ENCODE results near the gene KCNJ14.

Gene KCNJ14

DNA sequence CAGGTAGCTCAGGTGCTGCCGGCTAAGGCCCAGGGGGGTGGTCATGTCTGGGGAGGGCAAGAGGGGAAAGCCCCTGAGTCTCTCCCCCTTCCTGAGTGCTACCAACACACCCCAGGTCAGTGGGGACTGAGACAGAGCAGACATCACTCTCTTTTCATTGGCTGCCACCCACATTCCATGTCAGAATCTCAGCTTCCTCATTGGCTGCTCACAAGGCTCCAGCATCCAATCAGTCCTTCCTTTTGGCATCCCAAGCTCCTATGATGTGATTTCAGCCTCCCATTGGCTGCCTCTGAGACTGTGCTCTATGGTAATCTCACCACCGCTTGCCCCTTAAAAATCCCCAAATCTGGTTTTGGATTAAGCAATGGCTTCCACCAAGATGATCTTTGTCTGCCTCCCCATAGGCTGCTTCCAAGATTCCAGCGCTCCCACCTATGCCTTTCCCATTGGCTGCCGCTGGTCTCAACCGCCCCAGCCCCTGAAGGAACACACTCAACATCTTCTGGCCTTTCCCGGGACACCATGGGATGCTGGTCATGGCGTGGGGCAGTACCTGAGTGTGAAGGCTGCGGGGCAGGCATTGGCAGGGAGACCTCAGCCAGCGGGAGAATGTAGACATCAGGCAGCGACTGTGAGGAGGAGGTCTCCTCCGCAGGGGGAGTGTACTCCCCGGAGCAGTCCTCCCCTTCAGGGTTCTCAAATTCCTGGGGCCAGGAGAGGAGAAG is 54.3 kb downstream of the KCNJ14 start:
- DNase-seq: peak in 1 of 2 experiments; percentile 17

DNA sequence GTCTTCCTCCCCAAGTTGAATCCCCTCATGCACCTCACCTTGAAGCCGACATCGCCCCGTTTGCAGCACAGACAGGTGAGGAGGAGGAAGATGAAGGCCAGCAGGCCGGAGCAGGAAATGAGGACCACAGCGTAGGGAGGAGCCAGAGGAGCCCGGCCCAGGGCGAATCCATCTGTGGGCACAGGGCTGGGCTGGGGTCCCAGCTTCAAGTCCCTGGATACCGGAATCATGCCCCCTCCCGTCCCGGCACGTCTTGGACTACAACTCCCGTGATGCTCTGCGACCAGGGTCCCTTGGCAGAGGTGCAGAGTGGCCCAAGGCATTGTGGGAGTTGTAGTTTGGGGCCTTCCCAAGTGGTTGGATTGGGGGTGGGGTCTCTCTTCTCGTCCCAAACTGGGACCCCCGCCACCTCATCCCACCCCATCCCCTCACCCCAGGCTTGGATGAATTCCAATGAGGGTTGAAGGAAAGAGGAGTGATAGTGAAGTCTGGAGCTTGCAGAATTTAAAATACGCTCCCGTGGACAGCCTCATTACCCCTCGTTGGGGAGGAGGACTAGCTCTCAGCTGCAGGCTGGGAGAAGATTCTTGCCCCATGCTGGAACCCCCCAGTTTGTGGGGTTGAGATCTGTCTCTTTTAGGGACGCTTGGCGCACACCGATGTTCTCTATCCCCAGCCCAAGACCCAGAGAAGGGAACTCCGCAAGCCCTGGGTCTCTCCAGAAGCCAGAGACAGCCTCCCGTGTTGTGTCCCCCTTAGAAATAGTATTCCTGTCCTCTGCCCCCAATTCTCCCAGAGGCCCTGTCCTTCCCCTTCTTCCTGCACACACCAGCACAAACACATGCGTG is 55.3 kb downstream of the KCNJ14 start:
- peak; percentile 16 to 72 for DNase-seq

DNA sequence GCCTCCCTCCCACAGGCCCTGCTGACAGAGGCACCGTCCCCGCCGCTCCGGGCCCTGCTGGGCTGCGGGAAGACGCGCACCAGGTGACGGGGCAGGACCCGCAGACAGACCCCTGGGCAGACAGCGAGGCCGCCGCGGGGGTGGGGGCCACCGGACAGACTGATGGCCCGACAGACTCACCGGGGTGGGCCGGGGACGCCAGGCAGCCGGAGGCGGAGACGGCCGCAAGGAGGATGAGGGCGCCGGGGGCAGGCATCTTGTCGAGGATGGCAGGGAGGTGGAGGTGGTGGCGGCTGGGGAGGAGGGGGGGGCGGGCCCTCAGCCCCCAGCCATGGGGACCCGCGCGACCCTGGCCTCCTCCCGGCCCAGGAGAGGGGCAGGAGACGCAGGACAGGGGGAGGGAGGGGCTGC is 56.0 kb downstream of the KCNJ14 start:
- no peak for DNase-seq

DNA sequence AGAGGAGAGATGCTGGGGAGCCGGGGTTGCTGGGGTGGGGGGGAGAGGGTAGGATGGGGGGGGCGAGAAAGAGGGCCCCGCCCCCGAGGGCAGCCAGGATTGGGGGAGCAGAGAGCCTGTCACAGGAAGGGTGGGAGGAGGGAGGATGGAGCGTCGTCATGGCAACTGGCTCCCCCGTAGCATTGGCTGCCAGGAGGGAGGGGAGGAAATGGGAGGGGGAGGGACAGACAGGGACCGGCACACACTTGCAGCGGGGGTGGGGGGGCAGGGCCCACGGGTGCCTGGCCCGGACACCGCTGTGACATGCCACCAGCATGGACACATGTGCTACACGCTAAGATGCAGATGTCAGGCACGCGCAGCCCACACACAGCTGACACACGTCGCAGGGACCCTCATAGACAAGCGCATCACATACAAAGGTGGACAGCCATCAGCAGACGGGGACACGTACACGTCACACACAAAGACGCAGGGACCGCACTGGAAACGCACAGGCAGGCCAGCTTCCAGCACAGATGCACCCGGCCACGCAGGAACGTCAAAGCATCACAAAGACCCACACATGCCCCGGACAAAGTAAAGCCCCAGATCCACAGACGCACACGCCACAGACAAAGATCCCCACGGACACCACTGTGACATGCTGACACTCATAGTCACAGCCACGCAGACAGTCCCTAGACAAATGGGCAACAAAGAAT is 56.6 kb downstream of the KCNJ14 start, which contains the start of gene LMTK3:
TSS of gene LMTK3 (minus strand) at position 36 of the 704 bp plus-strand sequence. CDS start 259 bp downstream, outside the sequence.
- peak in 1 of 2 experiments; percentile 31 for DNase-seq

DNA sequence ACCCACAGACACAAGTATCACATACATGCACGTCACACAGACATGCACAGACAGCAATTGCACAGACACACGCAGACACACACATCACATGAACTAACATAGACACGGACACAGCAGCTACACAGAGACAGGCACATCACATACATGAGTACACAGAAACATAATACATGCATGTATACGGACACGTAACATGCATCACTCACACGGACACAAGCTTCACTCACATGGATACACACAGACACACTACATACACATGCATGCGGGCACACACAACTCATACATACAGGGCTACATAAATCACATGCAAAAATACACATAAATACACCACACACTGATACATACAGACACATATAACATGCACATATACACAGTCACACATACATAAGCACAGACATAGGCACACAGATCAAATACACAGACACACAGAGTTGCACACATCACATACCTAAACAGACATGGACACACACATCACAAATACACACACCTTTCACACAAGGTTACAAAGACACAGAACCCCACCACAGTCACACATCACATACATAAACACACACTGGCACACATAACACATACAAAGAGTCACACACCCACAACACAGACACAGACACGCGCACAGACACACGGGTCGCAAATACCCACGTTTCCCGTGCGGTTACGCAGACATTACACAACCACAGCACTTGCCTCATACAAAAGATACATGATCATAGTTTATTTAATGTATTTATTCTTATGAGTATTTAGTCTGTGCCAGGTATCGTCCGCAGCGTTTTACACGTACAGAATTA is 57.3 kb downstream of the KCNJ14 start:
- no peak for DNase-seq

DNA sequence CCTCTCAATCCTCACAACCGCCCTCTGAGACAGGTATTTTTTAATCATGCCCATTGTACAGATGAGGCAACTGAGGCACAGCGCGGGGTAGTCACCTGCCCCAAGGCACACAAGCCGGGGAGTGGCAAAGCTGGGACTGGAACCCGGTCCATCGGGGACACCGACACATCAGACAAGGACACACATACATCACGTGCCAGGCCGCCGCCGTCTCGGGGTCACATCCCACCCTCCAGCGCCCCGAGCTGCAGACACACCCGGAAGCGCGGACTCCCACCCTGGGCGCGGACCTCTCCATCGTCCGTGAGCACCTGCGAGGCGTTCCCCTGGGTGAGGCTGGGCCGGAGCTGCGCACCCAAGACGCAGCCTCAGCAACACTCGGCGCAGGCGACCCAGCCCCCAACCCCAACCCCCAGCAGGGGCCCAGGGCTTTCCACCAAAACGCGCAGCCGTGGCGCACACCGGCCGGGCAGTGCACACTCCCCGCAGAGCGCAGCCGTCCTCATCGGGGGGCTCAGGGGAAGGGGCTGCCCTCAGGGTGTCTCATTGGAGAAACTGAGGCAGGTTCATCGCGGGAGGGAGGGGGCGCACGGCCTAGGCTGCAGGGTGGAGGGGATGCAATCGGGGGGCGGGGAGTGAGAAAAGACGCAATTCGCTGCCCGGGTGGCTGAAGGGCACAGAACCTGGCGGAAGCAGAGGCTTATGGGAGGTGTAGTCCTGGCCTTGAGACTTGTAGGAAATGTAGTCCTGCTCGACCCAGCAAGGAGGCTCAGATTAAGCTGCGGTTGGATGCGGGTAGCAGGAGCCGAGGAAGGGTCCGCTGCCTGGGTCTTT is 58.1 kb downstream of the KCNJ14 start:
- peak; percentile 62 to 83 for DNase-seq

DNA sequence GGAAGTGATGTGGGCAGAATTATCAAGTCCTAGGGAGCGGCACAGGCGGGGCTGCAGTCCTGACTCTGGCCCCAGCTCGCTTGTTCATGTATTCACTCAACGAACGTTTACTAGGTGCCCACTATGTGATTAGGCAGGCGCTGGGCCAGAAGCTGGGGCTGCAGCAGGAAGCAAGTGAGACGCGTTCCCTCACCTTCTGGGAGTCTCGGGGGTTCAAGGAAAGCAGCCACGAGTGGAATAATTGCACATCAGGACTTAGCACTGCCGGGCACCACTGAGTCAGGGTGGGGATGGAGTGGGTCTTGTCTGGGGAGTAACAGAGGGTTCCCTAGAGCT is 58.7 kb downstream of the KCNJ14 start:
- DNase-seq: no peak

DNA sequence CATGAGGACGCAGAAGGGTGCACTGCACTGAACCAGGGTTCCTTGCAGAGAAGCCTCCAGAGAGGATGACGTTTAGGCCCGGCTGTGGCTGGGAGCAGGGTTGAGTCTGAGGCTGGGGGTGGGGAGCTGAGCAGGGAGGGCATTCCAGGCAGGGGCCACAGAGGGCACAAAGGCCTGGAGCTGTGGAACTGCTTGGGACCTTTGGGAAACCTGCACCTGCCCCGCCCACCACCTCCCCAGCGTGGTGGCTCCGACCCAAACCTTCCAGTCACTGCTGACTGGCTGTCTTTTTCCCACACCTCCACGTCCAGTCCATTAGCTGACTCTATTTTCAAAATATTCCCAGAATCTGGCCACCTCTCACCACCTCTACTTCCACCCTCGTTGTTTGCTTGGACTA is 61.2 kb downstream of the KCNJ14 start:
- no peak for DNase-seq
